Hepatocyte (in vitro differentiated cells): ENCODE data around the gene SYT9. TPM values are rescaled to one million over a fixed set of nuclear protein-coding genes. Genes with fewer than 3 reads are reported as not detected.

Source experiments
- DNase-seq: peaks from one replicate; pipeline ENCODE4 v3.0.0-alpha.2; 2016; ENCODE audit warnings: low spot score
- H2AFZ ChIP-seq: fragments of 200-600 bp; sonication (generic); 2 replicates; pipeline ENCODE4 v1.6.0; 2016; ENCODE audit warnings: antibody characterized with exemption, mild to moderate bottlenecking
- H3K27ac ChIP-seq: fragments of 200-600 bp; sonication (generic); 2 replicates; pipeline ENCODE4 v1.5.1; 2016; ENCODE audit warnings: mild to moderate bottlenecking
- H3K27me3 ChIP-seq: fragments of 200-600 bp; sonication (generic); 2 replicates; pipeline ENCODE4 v1.6.1; 2016
- H3K36me3 ChIP-seq: fragments of 200-600 bp; sonication (generic); replicated peaks from 2 replicates; pipeline ENCODE4 v1.5.1; 2016; ENCODE audit warnings: low read depth; ENCODE audit not compliant: insufficient read depth
- H3K4me1 ChIP-seq: fragments of 200-600 bp; sonication (generic); 2 replicates; pipeline ENCODE4 v1.5.1; 2016; ENCODE audit warnings: mild to moderate bottlenecking, moderate library complexity; ENCODE audit not compliant: insufficient read depth
- H3K4me2 ChIP-seq: fragments of 200-600 bp; sonication (generic); 2 replicates; pipeline ENCODE4 v1.6.0; 2016
- H3K4me3 ChIP-seq: fragments of 200-600 bp; sonication (generic); 2 replicates; pipeline ENCODE4 v1.5.1; 2016; ENCODE audit warnings: mild to moderate bottlenecking
- H3K79me2 ChIP-seq: fragments of 200-600 bp; sonication (generic); 2 replicates; pipeline ENCODE4 v1.6.0; 2017; ENCODE audit warnings: mild to moderate bottlenecking
- H3K9me2 ChIP-seq: fragments of 200-600 bp; sonication (generic); replicated peaks from 2 replicates; pipeline ENCODE4 v1.6.0; 2017; ENCODE audit warnings: mild to moderate bottlenecking; ENCODE audit not compliant: insufficient read depth
- H3K9me3 ChIP-seq: fragments of 200-600 bp; sonication (generic); 2 replicates; pipeline ENCODE4 v1.5.1; 2016; ENCODE audit warnings: low read depth, mild to moderate bottlenecking
- H4K20me1 ChIP-seq: fragments of 200-600 bp; sonication (generic); 2 replicates; pipeline ENCODE4 v1.6.0; 2016; ENCODE audit warnings: mild to moderate bottlenecking; ENCODE audit not compliant: insufficient read depth, poor library complexity, severe bottlenecking
- CTCF ChIP-seq: fragments of 200-600 bp; sonication (generic); IDR thresholded peaks from 2 replicates; pipeline ENCODE4 v1.5.1; 2016; ENCODE audit warnings: antibody characterized with exemption, mild to moderate bottlenecking; ENCODE audit not compliant: poor library complexity
- EZH2 ChIP-seq: fragments of 200-600 bp; sonication (generic); IDR thresholded peaks from 2 replicates; pipeline ENCODE4 v1.6.1; 2016; ENCODE audit warnings: antibody characterized with exemption, mild to moderate bottlenecking, borderline replicate concordance
- EZH2phosphoT487 ChIP-seq: fragments of 200-600 bp; sonication (generic); IDR thresholded peaks from one replicate; pipeline ENCODE4 v1.6.1; 2018; ENCODE audit warnings: antibody characterized with exemption, mild to moderate bottlenecking, low read depth, moderate library complexity; ENCODE audit not compliant: unreplicated experiment, severe bottlenecking
- WGBS: methylation state at CpG from one replicate; pipeline ENCODE4 v1.1.6; 2016; ENCODE audit warnings: low lambda C conversion rate; ENCODE audit errors: missing lambda C conversion rate; 5-methylcytosine and 5-hydroxymethylcytosine counted together
- polyA plus RNA-seq: library from polyadenylated mRNA; unstranded; fragments of >200 nt; fragmentation: Nextera tagmentation; extraction: Ambion mirVana; gene quantifications from 2 replicates; pipeline ENCODE4 v1.2.1, GENCODE V29; 2016
- total RNA-seq: library from RNA; depleted of rRNA; stranded (reverse); fragments of >200 nt; gene quantifications from 2 replicates; pipeline ENCODE4 v1.2.3, GENCODE V29; 2014

Gene SYT9
- total and polyA plus RNA-seq, 2 experiments from 2014 or later, result 0.22 to 1.3 TPM

- H3K4me3 ChIP-seq, result no peak overlapping the region
- H3K9me3 ChIP-seq, result no peaks in the 10 kb centered on the region
- no peaks in the 10 kb centered on the region for H3K36me3 ChIP-seq
- H2AFZ ChIP-seq, result no peak overlapping the region
- H3K9me2 ChIP-seq, result no peaks in the 10 kb centered on the region
- H3K4me1 ChIP-seq, result peaks cover 19% of the 10 kb centered on the region
- WGBS, result 99% methylated on average over 3 of the region's 3 CpGs
- no peaks in the 10 kb centered on the region for H3K27me3 ChIP-seq
- no peak for TF ChIP-seq EZH2
- no peak for TF ChIP-seq EZH2phosphoT487
- TF ChIP-seq CTCF, result no peak
- DNase-seq, result no peak
- no peaks in the 10 kb centered on the region for H4K20me1 ChIP-seq
- H3K79me2 ChIP-seq, result no peaks in the 10 kb centered on the region
- no peak overlapping the region for H3K27ac ChIP-seq
- H3K4me2 ChIP-seq, result no peak overlapping the region
Observed at GRCh38 chr11:7506243-7506642, 254.5 kb downstream of the SYT9 start.

- Histone ChIP-seq H3K4me1 (peaks cover 31% of the 10 kb centered on the region), H3K4me2 (no peak overlapping the region), H3K79me2 (no peaks in the 10 kb centered on the region), H3K9me3 (no peaks in the 10 kb centered on the region), H3K36me3 (no peaks in the 10 kb centered on the region), H3K27me3 (no peaks in the 10 kb centered on the region), H3K4me3 (no peak overlapping the region), H3K27ac (no peak overlapping the region), H2AFZ (no peak overlapping the region), H4K20me1 (no peaks in the 10 kb centered on the region), H3K9me2 (no peaks in the 10 kb centered on the region)
- 65% methylated on average over 3 of the region's 3 CpGs for WGBS
- TF ChIP-seq CTCF, result no peak
- TF ChIP-seq EZH2, result no peak
- no peak for TF ChIP-seq EZH2phosphoT487
- DNase-seq, result no peak
Observed at GRCh38 chr11:7508087-7508486, 256.4 kb downstream of the SYT9 start.

GRCh38 chr11:7509966-7510365, 258.3 kb downstream of the SYT9 start:
- Histone ChIP-seq H3K4me3 (no peak overlapping the region), H3K36me3 (no peaks in the 10 kb centered on the region), H3K4me2 (no peak overlapping the region), H3K9me2 (no peaks in the 10 kb centered on the region), H3K27me3 (no peaks in the 10 kb centered on the region), H2AFZ (no peak overlapping the region), H3K27ac (no peak overlapping the region), H3K79me2 (peaks cover 9% of the 10 kb centered on the region), H4K20me1 (no peaks in the 10 kb centered on the region), H3K4me1 (peaks cover 36% of the 10 kb centered on the region), H3K9me3 (no peaks in the 10 kb centered on the region)
- no peak for DNase-seq
- TF ChIP-seq CTCF (no peak), EZH2phosphoT487 (no peak), EZH2 (no peak)
- WGBS, result 72% methylated on average over 2 of the region's 2 CpGs

- peaks cover 23% of the 10 kb centered on the region for H3K79me2 ChIP-seq
- H3K4me3 ChIP-seq, result no peak overlapping the region
- TF ChIP-seq EZH2 (no peak), EZH2phosphoT487 (no peak), CTCF (no peak)
- H3K9me2 ChIP-seq, result no peaks in the 10 kb centered on the region
- WGBS, result 74% methylated on average over 5 of the region's 5 CpGs
- H3K9me3 ChIP-seq, result no peaks in the 10 kb centered on the region
- peaks cover 36% of the 10 kb centered on the region for H3K4me1 ChIP-seq
- no peak overlapping the region for H2AFZ ChIP-seq
- no peak overlapping the region for H3K4me2 ChIP-seq
- no peaks in the 10 kb centered on the region for H3K27me3 ChIP-seq
- H3K36me3 ChIP-seq, result no peaks in the 10 kb centered on the region
- H3K27ac ChIP-seq, result peak overlapping the region; percentile 87
- peak; percentile 32 for DNase-seq
- H4K20me1 ChIP-seq, result no peaks in the 10 kb centered on the region
Observed at GRCh38 chr11:7511401-7511800, 259.7 kb downstream of the SYT9 start.
